NCI-H2196 (cell line): ENCODE measurements around the gene TOM1L1.

ENCODE experiments used
- DNase-seq: peaks from one replicate; lab custom pipeline; 2025; ENCODE audit not compliant: unreplicated experiment; lab: John Stamatoyannopoulos, UW

TOM1L1 gene

DNA sequence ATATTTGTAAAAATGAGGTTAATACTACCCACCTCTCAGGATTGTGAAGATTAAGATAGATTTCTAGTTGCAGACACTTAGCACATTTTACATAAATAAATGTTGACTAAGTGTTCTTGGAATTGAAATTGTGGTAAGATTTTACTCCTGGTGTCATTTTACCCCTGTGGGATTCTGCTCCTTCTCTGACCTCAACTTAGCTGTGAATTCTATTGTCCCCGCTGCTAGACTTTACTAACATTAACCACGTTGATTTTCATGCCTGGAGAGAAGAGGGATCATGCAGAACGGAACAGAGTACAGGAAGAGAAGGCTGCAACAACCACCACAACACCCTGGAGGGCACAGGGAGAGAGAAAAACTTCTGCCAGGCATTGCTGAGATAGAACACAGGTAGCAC is 2.1 kb upstream of the TOM1L1 start:
- no peak for DNase-seq

DNA sequence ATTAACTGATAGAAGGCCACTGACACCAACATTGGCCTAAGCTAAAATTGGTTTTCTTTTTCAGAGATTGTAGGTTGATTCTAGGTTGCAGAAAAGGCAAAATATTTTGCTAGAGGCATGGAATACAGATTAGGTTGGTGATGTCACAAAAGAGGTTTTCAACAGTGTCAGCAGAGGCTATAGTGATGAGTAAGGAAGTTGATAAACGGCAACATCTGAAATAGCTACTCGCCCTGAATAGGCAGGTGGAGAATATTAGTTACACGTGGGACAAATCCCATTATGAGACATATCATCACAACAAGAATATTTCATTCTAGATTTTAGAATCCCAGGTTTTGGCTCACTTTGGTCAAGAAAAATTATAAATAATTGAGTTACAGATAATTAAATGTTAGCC is 1.5 kb upstream of the TOM1L1 start:
- no peak for DNase-seq

DNA sequence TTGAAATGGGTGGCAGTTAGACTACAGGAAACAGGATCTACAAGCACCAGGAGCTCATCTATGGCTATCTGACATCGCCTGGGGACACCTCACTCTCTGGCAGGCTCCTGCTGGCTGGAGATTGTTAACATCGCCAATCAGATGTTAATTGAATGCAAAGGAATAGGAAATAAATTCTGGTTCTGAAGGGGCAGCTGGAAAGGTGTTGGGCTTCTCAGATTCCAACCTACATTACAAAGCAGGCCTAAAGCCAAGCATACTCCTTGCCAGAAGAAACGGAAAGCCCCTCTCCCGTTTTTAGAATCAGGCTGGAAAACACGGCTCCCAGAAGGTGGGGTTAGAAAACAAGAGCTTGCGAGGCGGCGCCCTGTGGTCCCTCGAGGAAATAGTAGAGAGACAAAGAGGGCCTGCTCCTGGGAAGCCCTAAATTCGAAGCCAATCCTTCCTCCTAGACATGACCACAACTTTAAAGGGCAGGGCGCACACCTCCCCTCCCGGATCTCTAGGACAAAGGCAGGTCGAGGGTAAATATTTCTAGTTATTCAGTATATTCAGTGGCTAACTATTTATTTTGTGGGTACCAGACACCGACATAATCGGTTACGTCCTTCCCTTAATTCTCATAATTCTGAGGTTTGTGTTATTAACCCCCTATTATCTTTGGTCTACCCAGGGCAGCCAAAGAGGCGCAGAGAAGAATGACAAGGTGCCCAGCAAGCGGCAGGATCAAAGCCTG is 763 bp upstream of the TOM1L1 start:
- peak; percentile 27 for DNase-seq

DNA sequence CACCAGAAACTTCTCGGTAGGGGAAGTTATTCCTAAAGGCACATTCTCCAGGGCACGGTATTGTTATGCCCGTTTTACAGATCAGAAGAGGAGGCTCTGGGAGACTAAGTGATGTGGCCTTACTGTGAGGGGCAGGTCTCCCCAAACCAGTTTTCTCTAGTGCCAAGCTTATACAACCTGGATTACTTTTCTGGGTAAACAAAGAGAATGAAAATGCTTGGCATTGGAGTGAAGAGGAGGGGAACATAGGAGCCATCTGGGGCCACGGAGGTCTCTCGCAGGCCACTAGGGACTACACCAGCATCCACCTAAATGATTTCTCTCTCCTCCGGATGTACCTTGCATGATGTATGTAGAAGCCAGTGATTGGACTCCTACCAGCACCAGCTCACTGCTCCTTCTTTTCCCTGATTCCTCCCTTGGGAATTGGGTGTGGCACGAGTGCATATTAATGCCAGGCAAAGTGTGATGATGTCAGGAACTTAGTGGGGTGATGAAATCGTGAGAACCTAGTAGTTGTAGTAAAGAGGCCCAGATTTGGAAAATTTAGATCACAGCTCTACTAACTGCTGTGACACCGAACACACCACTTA is 674 bp downstream of the TOM1L1 start:
- DNase-seq, result no peak

DNA sequence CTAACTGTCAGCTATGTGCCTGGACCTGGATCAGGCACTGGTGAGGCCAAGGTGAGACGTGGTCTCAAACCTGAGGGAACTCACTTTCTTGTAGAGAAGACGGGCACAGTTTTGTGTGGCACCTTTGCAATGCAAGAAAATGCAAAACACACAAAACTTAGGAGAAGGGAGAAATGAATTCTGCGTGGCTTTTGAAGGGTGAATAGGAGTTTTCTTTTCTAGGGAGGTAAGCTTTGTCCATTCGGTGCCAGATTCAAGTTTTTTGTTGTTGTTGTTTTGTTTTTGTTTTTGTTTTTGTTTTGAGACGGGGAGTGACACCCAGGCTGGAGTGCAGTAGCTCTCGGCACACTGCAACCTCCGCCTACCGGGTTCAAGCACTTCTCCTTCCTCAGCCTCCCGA is 1.4 kb downstream of the TOM1L1 start:
- DNase-seq, result no peak

DNA sequence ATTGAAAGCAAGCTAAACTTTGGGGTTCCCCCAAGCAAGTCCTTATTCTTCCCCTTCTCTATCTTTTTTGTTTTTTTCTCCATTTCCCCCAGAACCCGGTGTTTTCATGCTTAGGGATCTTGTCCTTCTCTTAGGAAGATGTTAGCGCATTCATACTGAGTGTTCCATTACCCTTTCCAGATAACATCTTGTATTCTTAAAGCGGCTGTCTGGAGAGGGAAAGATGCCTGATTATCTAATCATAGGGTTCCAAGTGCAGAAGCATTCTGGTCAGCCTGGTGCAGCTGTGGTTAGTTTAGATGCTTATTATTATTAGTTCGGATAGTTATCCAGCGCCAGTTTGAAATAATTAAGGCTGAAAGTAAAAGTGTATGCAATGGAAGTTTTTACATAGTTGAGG is 2.0 kb downstream of the TOM1L1 start:
- no peak for DNase-seq

DNA sequence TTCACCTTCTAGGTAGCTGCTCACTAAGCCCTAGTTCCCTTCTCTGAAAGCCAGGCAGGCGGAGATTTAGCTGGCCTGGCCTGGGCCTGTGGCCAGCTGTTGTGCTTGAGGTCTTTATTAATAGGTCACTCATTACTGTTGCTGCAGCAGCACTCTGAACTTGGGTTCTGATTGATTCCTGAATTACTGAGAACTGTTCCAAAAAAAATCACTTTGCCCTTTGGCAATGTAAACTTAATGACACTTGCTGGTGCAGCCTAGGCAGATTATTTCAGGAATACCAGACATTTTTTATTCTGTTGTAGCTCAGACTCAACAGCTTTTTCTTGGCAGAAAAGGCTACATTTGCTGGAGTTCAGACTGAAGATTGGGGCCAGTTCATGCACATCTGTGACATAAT is 2.7 kb downstream of the TOM1L1 start:
- DNase-seq, result no peak

DNA sequence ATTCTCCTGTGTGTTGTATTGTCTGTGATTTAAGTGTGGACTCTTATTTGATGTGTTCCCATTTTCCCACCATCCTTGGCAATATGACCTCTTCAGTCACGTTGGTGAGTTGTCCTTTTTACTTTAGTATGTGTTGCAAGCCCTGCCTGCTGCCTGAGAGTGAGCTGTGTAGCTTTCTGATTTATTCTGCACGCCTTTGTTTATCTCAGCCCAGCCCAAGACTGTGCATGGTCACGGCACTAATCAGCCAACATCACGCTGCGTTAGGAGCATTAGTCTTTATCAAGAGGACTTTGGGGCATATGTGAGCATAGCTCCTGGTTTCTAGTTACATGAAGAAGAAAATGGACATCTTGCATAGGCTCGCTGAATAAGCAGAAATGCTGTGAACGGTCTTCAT is 6.0 kb downstream of the TOM1L1 start:
- DNase-seq, result no peak

DNA sequence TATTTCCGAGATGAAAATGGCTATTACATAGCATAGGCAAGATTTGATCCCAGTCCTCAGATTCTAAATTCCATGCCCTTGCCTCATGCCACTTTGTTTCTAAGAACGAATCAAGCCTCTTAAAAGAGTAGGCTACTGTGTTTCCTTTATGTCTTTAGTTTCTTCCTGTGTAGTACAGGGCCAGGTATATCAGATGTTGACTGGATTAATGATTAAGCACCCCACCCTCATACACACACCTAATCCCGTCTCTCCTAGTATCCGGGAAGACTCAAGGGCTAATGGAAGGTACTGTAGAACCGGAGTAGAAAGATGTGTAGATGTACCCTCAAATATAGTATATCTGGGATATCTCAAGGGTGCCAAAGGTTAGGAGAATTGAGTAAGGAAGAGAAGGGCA is 6.7 kb downstream of the TOM1L1 start:
- DNase-seq, result no peak

DNA sequence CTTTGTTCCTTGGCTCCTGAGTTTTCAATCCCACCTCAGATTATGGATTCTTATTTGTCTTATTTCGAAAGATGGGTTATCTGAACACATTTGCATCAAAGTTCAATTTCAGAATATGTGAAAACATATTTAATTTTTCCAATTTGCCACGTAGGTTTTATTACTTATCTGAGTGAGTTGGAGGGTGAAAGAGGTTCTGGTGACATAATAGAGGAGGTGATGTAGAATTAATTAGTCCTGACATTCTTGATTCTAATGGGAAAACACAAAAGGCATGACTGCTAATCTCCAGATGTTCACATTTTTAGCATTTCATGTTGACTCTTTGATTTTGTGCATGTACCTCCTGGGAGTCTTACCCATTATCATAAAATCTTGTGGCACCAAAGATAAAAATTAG is 9.1 kb downstream of the TOM1L1 start:
- no peak for DNase-seq

DNA sequence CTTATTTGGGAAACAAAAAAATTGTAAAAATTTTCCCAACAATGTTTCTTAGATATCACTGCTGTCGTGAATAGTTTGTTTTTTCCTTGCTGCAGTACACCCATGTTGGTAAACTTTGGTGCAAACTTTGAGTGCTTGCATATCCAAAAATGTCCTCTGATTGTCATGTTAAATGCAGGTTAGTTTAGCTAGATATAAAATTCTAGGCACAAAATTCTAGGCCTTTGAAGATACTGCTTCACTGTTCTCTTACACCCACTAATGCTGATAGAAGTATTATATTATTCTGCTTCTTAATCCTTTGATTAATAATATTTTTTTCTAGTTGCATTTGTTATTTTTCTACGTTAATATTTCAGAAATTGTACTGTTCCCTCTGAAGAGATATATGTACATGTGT is 16.1 kb downstream of the TOM1L1 start:
- DNase-seq, result no peak

DNA sequence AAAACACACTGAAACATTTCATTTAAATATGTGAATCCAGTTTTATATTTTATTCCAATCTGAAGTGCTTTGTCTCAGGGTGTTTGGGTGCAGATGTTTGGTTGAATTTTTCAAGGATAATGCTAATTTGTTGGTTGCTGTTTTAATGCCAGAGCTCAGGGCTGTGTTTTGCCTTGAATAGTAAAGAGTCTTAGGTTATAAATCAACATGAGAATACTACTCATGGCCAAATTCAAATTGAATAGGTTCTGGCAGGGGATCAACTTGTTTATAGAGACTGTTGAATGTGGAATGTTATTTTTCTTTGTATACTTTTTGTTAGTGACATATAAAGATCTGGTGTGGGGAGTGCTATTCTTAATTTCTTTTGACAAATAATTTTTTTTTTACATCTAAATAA is 18.8 kb downstream of the TOM1L1 start:
- DNase-seq, result no peak

DNA sequence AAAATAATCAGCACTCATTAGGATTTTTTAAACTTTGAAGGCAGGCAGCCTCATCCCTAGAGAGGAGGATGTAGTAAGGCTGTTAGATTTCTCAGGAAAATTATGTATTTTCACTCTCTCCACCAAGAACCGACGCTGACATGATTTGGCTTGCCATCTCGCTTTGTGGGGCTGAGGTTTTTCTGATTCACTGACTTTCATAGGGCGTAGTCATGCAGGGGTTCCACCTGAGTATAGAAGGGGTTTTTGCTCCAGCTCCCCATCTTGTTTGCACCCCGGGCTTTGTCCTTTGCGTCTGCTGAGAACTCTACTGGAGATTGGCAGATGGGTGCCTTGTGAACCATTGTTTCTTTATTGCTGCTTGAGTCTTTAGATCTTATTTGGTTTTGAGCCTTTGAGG is 20.2 kb downstream of the TOM1L1 start:
- DNase-seq, result no peak

DNA sequence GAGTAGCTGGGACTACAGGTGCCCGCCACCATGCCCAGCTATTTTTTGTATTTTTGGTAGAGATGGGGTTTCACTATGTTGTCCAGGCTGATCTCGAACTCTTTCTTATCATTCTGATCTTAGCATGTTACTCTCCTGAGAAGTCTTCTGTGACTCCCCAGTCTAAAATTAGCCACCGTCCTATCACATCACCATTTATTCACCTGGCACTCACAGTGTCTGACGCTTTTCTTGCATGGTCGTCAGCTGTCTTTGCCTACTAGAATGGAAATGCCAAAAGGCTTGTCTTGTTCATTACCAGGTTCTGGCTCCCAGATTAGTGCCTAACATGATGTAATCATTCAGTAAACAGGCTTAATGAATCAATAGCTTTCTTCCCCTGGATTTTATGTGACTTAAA is 23.8 kb downstream of the TOM1L1 start:
- DNase-seq, result no peak

DNA sequence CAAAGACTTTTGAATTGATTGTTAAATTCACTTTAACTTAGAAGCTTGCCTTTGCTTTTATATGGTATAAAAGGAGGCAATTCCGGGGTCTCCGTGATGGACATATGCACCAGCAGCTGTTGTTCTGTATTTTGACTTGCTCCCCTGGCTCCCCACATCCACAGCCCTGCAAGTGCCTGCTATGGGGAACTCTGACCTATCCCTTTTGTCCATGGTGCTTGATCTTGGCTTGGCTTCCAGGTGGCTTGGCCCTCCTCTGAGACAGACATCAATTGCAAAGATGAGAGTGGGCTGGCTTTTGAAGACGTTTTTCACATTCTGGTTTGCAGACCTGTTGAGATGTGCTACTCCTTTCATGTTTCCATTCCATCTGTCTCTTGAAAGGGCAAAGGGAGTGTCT is 26.9 kb downstream of the TOM1L1 start:
- no peak for DNase-seq

DNA sequence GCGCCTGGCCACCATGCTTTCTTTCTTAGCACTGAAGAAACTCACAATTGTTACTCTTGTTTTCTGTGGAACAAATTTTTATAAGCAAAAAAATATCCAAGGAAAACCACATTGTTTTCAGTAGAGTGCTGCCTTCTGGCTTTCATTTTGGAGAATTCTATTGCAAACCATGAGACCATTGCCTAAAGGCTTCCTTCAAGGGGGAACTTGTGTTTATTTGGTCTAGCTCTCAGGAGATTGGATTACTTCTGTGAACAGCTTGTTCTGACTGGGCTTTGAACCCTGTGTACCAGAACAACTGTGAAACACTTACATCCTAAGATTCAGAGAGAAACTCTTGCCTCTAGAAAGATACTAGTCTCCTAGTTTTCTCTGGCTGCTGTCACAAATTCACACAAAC is 32.1 kb downstream of the TOM1L1 start:
- DNase-seq, result no peak

DNA sequence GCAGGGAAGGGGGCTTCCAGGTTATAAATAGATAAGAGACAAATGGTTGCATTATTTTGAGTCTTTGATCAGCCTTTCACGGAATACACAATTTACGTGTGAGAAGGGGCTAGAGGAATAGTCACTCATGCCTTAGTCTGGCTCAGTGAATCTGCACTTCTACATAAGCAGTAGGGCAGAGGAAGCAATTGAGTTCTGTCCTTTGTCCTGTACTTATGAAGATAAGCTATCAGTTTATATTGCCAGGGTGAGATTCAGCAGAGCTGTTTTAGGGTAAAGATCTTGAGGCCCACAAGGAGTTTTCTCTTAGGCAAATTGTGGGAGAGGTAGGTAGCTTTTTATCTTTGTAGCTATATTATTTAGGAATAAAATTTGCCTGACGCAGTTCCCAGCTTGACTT is 33.3 kb downstream of the TOM1L1 start:
- DNase-seq, result no peak

DNA sequence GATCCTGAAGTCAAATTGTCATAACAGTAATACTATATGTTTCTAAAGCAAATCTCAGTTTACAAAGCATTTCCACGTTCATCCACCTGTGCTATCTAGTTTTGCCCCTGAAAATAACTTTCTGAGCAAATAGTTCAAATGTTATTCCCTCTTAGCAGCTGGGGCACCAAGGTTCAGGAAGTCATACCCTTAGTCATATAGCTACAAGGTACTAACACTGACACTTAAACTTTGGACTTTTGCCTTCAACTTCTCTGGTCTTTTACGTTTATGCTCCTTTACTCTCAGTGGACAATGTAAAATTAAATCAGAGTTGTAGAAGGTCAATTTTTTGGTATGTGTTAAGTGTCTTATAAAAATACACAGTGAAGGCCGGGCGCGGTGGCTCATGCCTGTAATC is 34.8 kb downstream of the TOM1L1 start:
- no peak for DNase-seq

DNA sequence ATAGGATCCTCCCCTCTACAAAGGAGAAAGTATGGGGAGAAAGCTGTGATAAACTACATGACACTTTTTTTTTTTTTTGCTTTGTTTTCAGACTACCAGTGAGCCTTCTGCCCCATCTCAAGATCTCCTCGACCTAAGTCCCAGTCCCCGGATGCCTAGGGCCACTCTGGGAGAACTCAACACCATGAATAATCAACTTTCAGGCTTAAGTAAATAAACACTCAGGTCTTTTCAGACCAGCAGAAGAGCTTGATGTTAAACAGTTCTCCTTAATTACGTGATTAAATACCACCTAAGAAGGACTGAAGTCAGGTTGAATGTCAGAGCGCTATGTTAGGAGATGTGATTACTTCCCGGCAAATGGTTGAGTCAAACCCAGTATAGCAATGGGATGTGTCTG is 36.4 kb downstream of the TOM1L1 start:
- DNase-seq, result no peak

DNA sequence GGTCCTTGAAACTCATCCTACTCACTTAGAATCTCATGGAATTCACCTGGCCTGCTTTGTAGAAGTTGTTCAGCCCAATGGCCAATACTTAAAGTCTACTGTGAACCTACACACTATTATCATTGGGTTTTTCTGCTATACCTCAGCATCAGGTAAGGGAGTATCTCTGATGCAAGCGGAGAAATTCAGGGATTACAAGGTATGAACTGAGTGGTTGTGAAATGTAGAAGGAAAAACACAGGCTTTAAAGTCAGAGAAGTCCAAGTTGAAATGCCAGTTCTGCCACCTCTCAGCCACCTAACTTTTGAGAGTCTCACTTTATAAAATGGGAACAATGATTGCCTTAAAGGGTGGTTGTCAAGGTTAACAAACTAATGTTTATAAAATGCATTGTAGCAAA is 36.8 kb downstream of the TOM1L1 start:
- no peak for DNase-seq

DNA sequence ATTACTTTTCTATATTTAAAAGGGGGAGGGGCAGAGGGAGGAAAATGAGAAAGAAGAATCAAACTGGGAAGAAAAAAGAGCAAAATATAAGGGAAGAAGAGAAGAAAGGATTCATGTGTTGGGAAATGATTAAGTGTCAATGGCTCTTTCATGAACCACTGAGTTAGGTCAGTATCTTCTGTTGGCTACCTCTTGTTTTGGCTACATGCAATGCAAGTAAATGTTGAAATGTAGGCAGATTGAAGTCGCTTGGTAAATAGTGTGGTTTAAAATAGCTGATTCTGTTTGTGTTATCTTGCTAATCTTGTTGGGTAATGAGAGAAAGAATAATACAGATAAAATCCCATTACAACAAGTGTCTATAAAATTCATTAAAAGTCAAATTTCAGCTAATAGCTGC is 40.6 kb downstream of the TOM1L1 start:
- no peak for DNase-seq

DNA sequence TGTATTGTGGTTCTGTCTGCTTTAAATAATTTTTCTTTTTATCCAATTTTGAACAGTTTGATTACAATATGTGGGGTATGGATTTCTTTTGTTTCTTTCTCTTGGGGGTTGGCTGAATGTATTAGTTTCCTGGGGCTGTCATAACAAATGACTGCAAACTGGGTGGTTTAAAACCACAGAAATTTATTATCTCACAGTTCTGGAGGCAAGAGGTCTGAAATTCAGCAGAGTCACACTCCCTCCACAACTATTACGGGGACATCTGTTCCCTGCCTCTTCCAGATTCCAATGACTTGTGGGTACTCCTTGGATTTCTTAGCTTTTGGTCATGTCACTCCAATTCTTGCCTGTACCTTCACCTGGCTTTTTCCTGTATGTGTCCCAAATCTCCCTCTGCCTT is 44.1 kb downstream of the TOM1L1 start:
- DNase-seq, result no peak

DNA sequence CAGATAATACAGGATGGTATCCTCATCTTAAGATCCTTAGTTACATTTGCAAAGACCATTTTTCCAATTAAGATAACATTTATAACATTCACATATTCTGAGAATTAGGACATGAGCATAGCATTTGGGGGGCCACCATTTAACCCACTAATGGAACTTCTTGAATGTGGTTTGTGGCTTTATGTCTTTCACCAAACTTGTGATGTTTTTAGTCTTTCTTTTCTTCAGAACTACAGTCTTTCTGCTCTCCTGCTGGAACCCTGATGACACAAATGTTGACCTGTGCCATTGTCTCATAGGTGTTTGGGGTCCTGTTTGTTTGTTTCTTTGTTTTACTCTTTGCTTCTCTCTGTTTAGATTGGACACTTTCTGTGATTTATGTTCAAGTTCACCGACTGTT is 44.6 kb downstream of the TOM1L1 start:
- no peak for DNase-seq
